SK-N-SH treated with all-trans-retinoic acid at 6 μM for 48 hours (cell line): ENCODE results near the gene HPCAL4.

ENCODE experiments used
- ARNTL ChIP-seq: fragments of 450-650 bp; formaldehyde crosslinking; IDR thresholded peaks from 2 replicates; pipeline ENCODE4 v1.5.0; 2020; ENCODE audit warnings: low read depth, mild to moderate bottlenecking, moderate library complexity, borderline replicate concordance
- CSDC2 ChIP-seq: fragments of 250-450 bp; sonication (Bioruptor Pico); IDR thresholded peaks from 2 replicates; pipeline ENCODE4 v1.5.0; 2020; ENCODE audit warnings: mild to moderate bottlenecking, moderate library complexity
- GLIS3 ChIP-seq: fragments of 250-450 bp; sonication (Bioruptor Pico); IDR thresholded peaks from 2 replicates; pipeline ENCODE4 v1.5.0; 2020; ENCODE audit warnings: mild to moderate bottlenecking, moderate library complexity
- TCF4 ChIP-seq: fragments of 250-450 bp; sonication (Bioruptor Pico); IDR thresholded peaks from 2 replicates; pipeline ENCODE4 v1.8.0; 2021; ENCODE audit warnings: mild to moderate bottlenecking, moderate library complexity, borderline replicate concordance
- ZFP3 ChIP-seq: fragments of 250-450 bp; sonication (Bioruptor Pico); IDR thresholded peaks from 2 replicates; pipeline ENCODE4 v1.5.0; 2020; ENCODE audit warnings: mild to moderate bottlenecking, moderate library complexity
- ZNF8 ChIP-seq: fragments of 450-650 bp; formaldehyde crosslinking; IDR thresholded peaks from 2 replicates; pipeline ENCODE4 v1.5.0; 2020; ENCODE audit warnings: mild to moderate bottlenecking, moderate library complexity

- TF ChIP-seq ZFP3 (CRISPR knock-in tag) (no peak), CSDC2 (CRISPR knock-in tag) (no peak), TCF4 (CRISPR knock-in tag) (peak; percentile 91), ARNTL (no peak), GLIS3 (CRISPR knock-in tag) (0 out of 2 replicates have a peak, but pooled peaks have one; percentile 48), ZNF8 (CRISPR knock-in tag) (no peak)
Observed at GRCh38 chr1:39656391-39656790, 34.8 kb downstream of the HPCAL4 start.
